Esophagus squamous epithelium (tissue), 4 donors: ENCODE measurements around the gene CHTOP.

Experiments used
- CTCF ChIP-seq, 6 experiments: fragments of 450-650 bp in 4 of 6; fragments of 200-600 bp in 2 of 6; sonication (generic) in 2 of 6; IDR thresholded peaks; one replicate each; pipeline ENCODE4 v1.5.1; 2016 to 2019; ENCODE audit warnings: antibody characterized with exemption in 6 of 6, mild to moderate bottlenecking in 4 of 6, moderate library complexity in 4 of 6
- POLR2A ChIP-seq, 4 donors: fragments of 450-650 bp; IDR thresholded peaks; one replicate each; pipeline ENCODE4 v1.6.1; 2017; ENCODE audit warnings: antibody characterized with exemption in 4 of 4, mild to moderate bottlenecking in 4 of 4, moderate library complexity in 3 of 4

GRCh38 chr1:153613406-153613805 lies 20.5 kb upstream of the CHTOP start:
- no peak for TF ChIP-seq POLR2A (IDR thresholded peaks at IDR 0.05)
- TF ChIP-seq CTCF (IDR thresholded peaks at IDR 0.05), result no peak
